Brain microvascular endothelial cell (primary cell): ENCODE data around the gene PLPP3.

Experiments used
- DNase-seq: peaks from one replicate; pipeline ENCODE4 v3.0.0-alpha.2; 2020
- H3K27ac ChIP-seq: fragments of 250-450 bp; sonication (Bioruptor Pico); 2 replicates; pipeline ENCODE4 v1.5.1; 2020; ENCODE audit warnings: mild to moderate bottlenecking, moderate library complexity
- H3K27me3 ChIP-seq: fragments of 250-450 bp; sonication (Bioruptor Pico); replicated peaks from 2 replicates; pipeline ENCODE4 v1.5.1; 2020; ENCODE audit warnings: mild to moderate bottlenecking
- H3K36me3 ChIP-seq: fragments of 250-450 bp; sonication (Bioruptor Pico); replicated peaks from 2 replicates; pipeline ENCODE4 v1.5.1; 2020; ENCODE audit warnings: mild to moderate bottlenecking
- H3K4me3 ChIP-seq: 2 replicates; pipeline ENCODE4 v1.5.1; 2011; ENCODE audit warnings: low read depth, mild to moderate bottlenecking, control low read depth, low read length, moderate library complexity
- in situ Hi-C: cut with HindIII; loops from 2 replicates; pipeline ENCODE4 v1.10.0; 2017; ENCODE audit warnings: low sequenced_read_pairs, low pct_ligation_motif_present
- TF ChIP-seq, protein P1 (sequence below): IDR thresholded peaks from 2 replicates; pipeline ENCODE4 v1.5.1; 2011; ENCODE audit warnings: low read depth, mild to moderate bottlenecking, moderate library complexity, low read length, control low read depth, inconsistent platforms; ENCODE audit errors: missing control alignments

Gene PLPP3

DNA sequence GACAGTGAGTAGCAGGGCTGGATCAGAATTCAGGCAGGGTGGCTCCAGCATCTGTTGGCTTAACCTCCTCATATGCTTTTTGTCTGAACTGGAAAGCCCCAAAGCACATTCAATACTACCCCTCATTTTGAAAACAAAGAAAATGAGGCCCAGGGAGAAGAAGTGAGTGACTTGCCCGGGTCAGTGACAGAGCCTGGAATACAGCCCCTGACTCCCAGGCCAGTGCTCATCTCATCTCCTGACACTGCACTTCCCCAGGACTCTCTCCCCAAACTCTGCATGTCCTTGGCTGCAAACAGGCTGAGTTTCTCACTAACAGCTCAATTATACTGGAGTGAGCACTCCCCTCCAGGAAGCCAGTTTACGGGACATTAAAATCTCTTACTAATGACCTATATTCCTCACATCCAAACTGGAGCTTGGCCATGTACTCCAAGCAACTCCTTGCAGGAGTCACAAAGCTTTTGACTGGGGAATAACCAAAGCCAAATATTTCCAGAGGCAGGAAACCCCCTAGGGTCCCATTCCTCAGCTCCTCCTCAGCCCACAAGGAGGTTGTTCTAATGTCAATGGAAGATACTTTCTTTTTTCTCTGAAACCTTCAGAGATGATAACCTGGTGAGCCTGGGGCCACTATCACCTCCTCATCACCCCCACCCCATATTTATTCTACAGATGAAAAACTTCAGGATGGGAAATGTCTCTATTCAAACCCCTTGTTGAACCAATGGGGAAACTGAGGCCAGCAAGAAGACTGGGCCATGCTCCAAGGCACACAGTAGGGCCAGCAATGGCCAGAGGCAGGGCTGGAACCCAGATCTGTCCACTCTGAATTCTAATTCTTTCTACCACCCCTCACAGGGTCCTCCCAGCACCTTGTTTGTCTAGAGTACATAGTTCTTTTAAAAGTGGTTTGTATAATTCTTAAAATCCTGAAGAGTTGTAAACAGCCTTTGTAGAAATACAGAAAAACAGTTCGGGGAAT lies 127.0 kb downstream of the PLPP3 start:
- Histone ChIP-seq H3K27me3 (no peaks in the 10 kb centered on the region), H3K4me3 (no peak overlapping the region), H3K36me3 (no peaks in the 10 kb centered on the region), H3K27ac (no peak overlapping the region)
- TF ChIP-seq, protein P1, sequence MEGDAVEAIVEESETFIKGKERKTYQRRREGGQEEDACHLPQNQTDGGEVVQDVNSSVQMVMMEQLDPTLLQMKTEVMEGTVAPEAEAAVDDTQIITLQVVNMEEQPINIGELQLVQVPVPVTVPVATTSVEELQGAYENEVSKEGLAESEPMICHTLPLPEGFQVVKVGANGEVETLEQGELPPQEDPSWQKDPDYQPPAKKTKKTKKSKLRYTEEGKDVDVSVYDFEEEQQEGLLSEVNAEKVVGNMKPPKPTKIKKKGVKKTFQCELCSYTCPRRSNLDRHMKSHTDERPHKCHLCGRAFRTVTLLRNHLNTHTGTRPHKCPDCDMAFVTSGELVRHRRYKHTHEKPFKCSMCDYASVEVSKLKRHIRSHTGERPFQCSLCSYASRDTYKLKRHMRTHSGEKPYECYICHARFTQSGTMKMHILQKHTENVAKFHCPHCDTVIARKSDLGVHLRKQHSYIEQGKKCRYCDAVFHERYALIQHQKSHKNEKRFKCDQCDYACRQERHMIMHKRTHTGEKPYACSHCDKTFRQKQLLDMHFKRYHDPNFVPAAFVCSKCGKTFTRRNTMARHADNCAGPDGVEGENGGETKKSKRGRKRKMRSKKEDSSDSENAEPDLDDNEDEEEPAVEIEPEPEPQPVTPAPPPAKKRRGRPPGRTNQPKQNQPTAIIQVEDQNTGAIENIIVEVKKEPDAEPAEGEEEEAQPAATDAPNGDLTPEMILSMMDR: no peak
- no peak for DNase-seq
- in situ Hi-C loops: no loop called here

DNA sequence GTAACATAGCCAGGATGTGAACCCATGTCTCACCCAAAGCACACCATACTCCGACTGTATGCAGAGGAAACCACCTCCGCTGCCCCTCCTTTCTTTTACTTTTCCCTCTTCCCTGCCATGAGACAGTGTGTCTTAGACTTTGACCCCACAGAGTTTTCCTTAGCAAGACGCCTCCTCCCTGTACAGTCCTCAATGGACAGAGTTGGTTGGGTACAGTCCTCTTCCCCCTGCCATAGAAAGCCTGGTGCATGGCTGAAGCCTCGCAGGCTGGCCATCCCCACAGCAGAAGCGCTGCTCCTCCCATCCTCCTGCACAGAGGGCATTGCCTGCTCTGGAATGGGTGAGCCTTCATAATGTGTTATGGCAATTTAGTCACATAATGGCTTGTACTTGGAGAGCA lies 127.9 kb downstream of the PLPP3 start:
- H3K36me3 ChIP-seq: no peaks in the 10 kb centered on the region
- no peak for DNase-seq
- TF ChIP-seq, protein P1: no peak
- in situ Hi-C loops: no loop called here
- no peak overlapping the region for H3K27ac ChIP-seq
- no peak overlapping the region for H3K4me3 ChIP-seq
- H3K27me3 ChIP-seq: no peaks in the 10 kb centered on the region

DNA sequence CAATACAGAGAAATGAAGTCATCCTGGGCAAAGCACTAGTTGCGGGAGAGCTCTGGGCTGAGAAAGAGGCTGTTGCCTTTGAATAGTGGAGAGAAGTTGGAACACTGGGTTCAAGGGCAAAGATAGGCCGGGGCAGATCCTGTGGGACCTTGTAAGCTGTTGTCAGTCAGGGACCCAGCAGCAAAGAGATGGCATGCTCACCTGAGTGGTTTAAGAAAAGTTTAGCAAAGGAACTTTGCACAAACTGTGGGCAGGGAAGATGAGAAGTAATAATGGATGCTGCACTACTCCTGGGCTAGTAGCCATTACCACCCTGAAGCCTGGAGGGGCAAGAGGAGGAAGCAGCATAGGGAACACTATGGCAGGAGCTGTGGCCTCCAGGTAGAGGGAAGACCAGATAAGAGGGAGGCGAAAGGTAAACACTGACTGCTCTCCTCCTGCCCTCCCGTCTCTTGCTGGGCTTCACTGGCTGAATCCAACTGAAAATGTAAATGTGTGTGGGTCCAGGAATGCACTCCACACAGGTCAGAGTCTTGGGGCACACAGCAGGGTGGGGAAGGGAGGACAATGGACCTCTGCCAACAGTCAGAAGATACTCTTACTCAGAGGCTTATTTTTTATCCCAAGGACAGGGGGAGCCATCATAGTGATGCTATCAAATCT lies 129.2 kb downstream of the PLPP3 start:
- DNase-seq: no peak
- H3K36me3 ChIP-seq: no peaks in the 10 kb centered on the region
- TF ChIP-seq, protein P1: no peak
- no peaks in the 10 kb centered on the region for H3K27me3 ChIP-seq
- H3K27ac ChIP-seq: no peak overlapping the region
- in situ Hi-C loops: no loop called here
- no peak overlapping the region for H3K4me3 ChIP-seq

DNA sequence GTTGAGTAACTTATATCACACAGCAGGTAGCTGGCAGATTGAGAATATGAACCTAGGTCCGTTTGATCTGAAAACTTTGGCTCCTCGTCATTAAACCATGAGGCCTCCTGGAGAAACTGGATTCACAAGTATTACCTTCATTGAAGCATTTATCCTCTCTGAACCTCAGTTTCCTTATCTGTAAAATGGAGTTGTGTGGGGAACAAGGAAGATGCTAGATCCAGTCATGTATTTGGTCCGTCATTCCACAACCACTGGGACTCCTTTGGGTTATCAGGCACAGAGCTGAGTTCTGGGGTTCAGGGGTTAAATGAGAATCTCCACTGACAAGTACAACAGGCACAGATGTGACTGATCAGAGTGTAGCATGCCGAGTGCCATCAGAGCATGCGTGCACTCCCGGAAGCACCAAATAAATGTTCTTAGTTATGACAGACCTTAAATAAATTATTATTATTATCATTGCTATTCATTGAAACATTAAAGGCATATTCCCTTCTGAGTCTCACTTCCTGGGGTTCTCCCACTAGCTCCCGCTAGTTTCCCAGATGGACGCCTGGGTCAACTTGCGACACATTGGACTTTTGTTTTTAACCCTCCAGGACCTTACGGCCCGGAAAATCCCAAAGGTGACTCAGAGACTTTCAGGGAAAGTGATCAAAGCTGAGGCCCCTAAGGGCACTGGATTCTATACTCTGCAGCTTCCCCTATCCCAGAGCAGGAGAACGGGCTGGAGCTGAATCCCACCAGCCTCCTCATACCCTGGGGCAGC lies 130.6 kb downstream of the PLPP3 start:
- Histone ChIP-seq H3K27ac (no peak overlapping the region), H3K36me3 (no peaks in the 10 kb centered on the region), H3K27me3 (no peaks in the 10 kb centered on the region), H3K4me3 (no peak overlapping the region)
- TF ChIP-seq, protein P1: no peak
- no peak for DNase-seq
- in situ Hi-C loops: no loop called here

DNA sequence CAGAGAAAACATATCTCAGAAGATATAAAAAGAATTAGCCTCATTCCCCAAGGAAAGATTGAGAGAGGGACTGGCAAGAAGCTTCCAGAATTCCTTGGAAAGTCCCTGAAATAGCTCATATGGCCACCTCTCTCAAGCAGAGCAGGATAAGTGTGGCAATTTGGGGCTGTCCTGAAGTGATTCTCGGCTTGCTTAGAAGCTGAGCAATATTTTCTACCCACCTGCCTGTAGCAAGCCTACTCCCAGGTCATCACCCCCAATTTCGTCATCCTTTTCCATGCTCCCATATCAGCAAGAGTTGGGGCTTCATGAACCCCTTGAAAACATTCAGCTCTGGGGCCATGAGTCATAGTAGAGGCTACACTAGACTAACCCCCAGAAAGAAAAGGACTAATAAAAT lies 131.5 kb downstream of the PLPP3 start:
- Histone ChIP-seq H3K27ac (no peak overlapping the region), H3K36me3 (no peaks in the 10 kb centered on the region), H3K27me3 (no peaks in the 10 kb centered on the region), H3K4me3 (no peak overlapping the region)
- in situ Hi-C loops: no loop called here
- DNase-seq: no peak
- TF ChIP-seq, protein P1: no peak
